ENCODE data around the gene RNF145.
"Not testable (repeated sequence)": the region's sequence is repeated elsewhere in the genome, so short reads cannot be mapped to it uniquely, and the experiment has no call there.

The RNF145 gene

DNA sequence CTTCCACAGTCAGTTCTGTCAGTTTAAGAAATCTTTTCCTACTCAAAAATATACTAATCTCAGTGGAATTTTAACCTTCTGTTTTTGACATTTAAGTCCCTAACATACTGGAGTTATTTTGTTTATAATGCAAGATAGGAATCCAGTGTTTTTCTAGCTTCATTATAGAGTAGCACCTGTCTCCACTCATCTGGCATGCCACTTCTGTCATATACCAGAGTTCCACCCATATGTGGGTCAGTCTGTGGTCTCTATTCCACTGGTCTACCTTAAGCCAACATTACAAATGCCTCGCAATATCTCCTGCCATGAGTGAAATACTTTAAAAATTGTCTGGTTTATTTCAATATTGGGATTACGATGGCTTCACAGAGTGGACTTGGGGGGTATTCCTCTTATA lies 42.9 kb downstream of the RNF145 start:
- Histone ChIP-seq H3K9me3 (ENCODE audit: control insufficient read depth in 1 of 2, low read length in 2 of 2) (no peaks in the 10 kb centered on the region), H3K4me3 (ENCODE audit: low read depth in 1 of 2, low read length in 2 of 2) (no peak overlapping the region), H3K36me3 (ENCODE audit: control insufficient read depth in 1 of 2, insufficient read depth in 2 of 2, low read length in 2 of 2) (peaks cover 2 to 9% of the 10 kb centered on the region in 2 donors), H3K27ac (ENCODE audit: low read depth, low read length) (no peak overlapping the region), H3K9ac (ENCODE audit: low read depth in 1 of 2, low read length in 2 of 2) (no peak overlapping the region), H3K27me3 (ENCODE audit: control insufficient read depth in 1 of 2, insufficient read depth in 2 of 2, low read length in 2 of 2) (no peaks in the 10 kb centered on the region), H3K4me1 (ENCODE audit: control insufficient read depth in 1 of 2, insufficient read depth in 2 of 2, low read length in 2 of 2) (no peaks in the 10 kb centered on the region)

DNA sequence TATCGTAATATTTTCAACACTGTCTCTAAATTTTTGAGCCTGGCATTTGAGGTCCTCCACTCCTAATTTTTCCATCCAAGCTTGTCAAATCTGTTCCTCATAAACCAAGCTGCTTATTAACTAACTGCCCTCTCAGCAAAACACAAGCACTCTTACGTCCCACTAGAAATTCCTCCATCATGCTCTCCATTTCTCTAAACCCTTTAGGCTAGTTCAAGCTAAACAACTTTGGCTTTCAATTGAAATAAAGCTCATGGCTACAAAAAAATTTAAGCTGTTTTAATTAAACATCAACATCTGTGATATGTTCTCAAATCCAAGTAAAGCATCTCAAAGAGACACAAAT lies 45.7 kb downstream of the RNF145 start:
- H3K36me3 ChIP-seq (ENCODE audit: control insufficient read depth in 1 of 2, insufficient read depth in 2 of 2, low read length in 2 of 2), result peaks cover 17 to 32% of the 10 kb centered on the region in 2 donors
- no peaks in the 10 kb centered on the region for H3K27me3 ChIP-seq (ENCODE audit: control insufficient read depth in 1 of 2, insufficient read depth in 2 of 2, low read length in 2 of 2)
- no peak overlapping the region for H3K27ac ChIP-seq (ENCODE audit: low read depth, low read length)
- no peaks in the 10 kb centered on the region for H3K9me3 ChIP-seq (ENCODE audit: control insufficient read depth in 1 of 2, low read length in 2 of 2)
- no peak overlapping the region for H3K4me3 ChIP-seq (ENCODE audit: low read depth in 1 of 2, low read length in 2 of 2)
- H3K4me1 ChIP-seq (ENCODE audit: control insufficient read depth in 1 of 2, insufficient read depth in 2 of 2, low read length in 2 of 2), result no peaks in the 10 kb centered on the region
- H3K9ac ChIP-seq (ENCODE audit: low read depth in 1 of 2, low read length in 2 of 2), result no peak overlapping the region

DNA sequence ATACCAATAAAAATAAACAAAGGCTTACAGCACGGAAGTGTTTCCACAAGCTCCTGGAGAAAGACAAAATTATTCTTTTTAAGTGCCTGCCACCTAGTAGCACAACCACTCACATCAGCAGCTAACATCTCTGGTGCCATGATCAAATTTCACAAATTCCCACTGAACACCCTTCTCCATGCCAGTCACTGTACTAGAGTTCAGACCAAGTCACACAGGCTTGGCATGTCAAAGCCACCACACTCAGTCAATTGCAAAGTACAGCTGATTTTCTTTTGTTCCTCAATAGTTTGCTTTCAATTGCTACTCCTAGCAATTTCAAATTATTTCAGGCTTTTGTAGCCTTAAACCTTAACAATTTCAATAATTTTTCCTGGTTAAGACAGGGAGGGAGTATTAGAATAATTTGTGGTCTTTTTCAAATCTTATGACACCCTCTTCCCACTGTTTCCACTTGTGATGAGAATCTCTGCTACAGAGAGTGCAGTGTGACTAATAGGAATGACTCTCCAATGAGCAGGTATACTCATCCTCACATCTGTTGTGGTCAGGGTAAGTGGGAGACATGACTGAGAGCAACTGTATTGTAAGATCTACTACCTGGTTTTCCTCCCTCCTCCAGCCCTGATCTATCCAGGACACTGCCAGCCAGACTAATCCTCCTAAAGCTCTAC lies 46.2 kb downstream of the RNF145 start:
- Histone ChIP-seq H3K36me3 (ENCODE audit: control insufficient read depth in 1 of 2, insufficient read depth in 2 of 2, low read length in 2 of 2) (peaks cover 17 to 32% of the 10 kb centered on the region in 2 donors), H3K4me1 (ENCODE audit: control insufficient read depth in 1 of 2, insufficient read depth in 2 of 2, low read length in 2 of 2) (no peaks in the 10 kb centered on the region), H3K4me3 (ENCODE audit: low read depth in 1 of 2, low read length in 2 of 2) (no peak overlapping the region), H3K9ac (ENCODE audit: low read depth in 1 of 2, low read length in 2 of 2) (no peak overlapping the region), H3K27me3 (ENCODE audit: control insufficient read depth in 1 of 2, insufficient read depth in 2 of 2, low read length in 2 of 2) (no peaks in the 10 kb centered on the region), H3K27ac (ENCODE audit: low read depth, low read length) (no peak overlapping the region), H3K9me3 (ENCODE audit: control insufficient read depth in 1 of 2, low read length in 2 of 2) (no peaks in the 10 kb centered on the region)

DNA sequence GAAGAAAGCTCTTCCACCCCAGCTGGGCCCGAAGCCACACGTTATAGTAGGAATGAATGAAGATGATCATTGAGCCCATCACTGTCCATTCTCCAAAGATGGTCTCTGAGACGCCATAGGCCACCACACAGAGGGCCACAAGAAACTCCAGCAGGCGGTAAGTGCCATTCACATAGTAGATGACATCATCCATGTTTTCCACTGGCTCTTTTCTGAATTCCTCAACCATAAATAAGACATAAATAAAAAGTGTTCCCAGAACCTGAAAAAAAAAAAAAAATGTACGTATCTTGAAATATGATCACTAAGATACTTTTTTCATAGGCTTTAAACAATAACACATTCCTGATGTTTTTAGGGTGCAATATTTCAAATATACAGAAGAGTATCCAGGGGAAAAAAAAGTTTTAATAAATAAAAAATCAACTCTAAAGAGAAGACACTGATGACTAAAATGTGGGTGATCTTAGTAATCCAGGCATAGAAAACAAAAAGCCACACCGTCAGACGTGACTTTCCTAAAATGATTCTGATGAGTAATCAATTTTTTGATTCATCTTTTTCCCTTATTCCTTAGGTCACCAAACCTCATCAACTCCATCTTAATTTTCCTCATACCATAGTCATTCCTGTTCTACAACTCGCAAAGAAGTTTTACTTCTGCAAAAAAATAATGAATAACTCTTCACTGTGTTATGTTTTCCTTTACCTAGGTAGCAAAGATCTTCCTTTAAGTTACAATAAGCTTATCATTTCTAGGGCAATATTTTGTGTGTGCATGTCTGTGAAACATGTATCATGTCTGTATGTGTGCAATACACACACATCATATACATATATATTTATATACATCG lies 47.8 kb downstream of the RNF145 start:
- no peaks in the 10 kb centered on the region for H3K4me1 ChIP-seq (ENCODE audit: control insufficient read depth in 1 of 2, insufficient read depth in 2 of 2, low read length in 2 of 2)
- no peaks in the 10 kb centered on the region for H3K9me3 ChIP-seq (ENCODE audit: control insufficient read depth in 1 of 2, low read length in 2 of 2)
- H3K27ac ChIP-seq (ENCODE audit: low read depth, low read length), result no peak overlapping the region
- no peak overlapping the region for H3K9ac ChIP-seq (ENCODE audit: low read depth in 1 of 2, low read length in 2 of 2)
- peaks cover 17 to 30% of the 10 kb centered on the region in 2 donors for H3K36me3 ChIP-seq (ENCODE audit: control insufficient read depth in 1 of 2, insufficient read depth in 2 of 2, low read length in 2 of 2)
- no peak overlapping the region for H3K4me3 ChIP-seq (ENCODE audit: low read depth in 1 of 2, low read length in 2 of 2)
- H3K27me3 ChIP-seq (ENCODE audit: control insufficient read depth in 1 of 2, insufficient read depth in 2 of 2, low read length in 2 of 2), result no peaks in the 10 kb centered on the region

DNA sequence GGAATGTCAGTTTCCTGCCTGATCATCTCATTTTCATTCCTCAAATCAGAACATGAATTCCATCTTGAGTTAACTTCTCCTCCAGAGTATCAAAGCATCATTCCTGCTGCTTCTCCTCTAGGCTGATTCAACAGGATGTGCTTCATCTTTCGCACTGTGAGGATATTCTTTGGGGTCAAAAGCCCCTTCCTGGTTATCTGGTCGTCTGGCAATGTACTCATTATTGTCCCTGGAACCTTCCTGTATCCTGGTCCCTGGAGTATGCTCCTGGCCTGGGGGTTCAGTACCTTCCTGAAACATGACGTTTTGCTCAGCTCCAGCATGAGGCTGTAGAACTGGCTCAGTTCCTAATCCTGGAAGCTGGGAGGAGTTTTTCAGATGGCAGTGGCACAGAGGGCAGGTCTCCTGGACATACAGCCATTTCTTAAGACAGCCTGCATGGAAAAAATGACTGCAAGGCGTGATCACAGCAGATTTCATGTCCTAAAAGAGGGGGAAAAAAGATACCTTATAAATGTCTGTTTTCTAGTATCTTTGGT lies 50.7 kb downstream of the RNF145 start:
- H3K36me3 ChIP-seq (ENCODE audit: control insufficient read depth in 1 of 2, insufficient read depth in 2 of 2, low read length in 2 of 2), result peaks cover 14 to 27% of the 10 kb centered on the region in 2 donors
- H3K27ac ChIP-seq (ENCODE audit: low read depth, low read length); H3K9me3 ChIP-seq (ENCODE audit: control insufficient read depth in 1 of 2, low read length in 2 of 2); H3K4me3 ChIP-seq (ENCODE audit: low read depth in 1 of 2, low read length in 2 of 2); H3K9ac ChIP-seq (ENCODE audit: low read depth in 1 of 2, low read length in 2 of 2); H3K4me1 ChIP-seq (ENCODE audit: control insufficient read depth in 1 of 2, insufficient read depth in 2 of 2, low read length in 2 of 2); H3K27me3 ChIP-seq (ENCODE audit: control insufficient read depth in 1 of 2, insufficient read depth in 2 of 2, low read length in 2 of 2): not testable (repeated sequence)

DNA sequence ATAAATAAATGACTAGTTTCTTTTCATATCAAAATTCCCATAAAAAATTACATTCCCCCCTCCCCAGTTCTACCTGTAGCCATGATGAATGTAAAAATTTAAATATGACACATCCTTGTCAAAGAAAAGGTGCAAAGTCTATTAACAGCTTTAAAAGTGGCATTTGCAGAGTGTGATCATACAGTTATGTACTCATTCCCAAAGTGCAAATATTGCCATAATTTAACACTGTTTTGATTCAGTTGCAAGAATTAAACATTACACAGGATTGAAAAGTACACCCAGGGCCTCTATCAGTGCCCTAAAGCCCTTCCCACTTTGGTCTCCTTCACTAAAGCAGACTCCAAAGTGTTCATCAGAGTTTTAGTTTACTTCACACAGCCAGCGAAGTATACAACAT lies 51.8 kb downstream of the RNF145 start:
- no peaks in the 10 kb centered on the region for H3K27me3 ChIP-seq (ENCODE audit: control insufficient read depth in 1 of 2, insufficient read depth in 2 of 2, low read length in 2 of 2)
- no peak overlapping the region for H3K4me3 ChIP-seq (ENCODE audit: low read depth in 1 of 2, low read length in 2 of 2)
- H3K9ac ChIP-seq (ENCODE audit: low read depth in 1 of 2, low read length in 2 of 2), result no peak overlapping the region
- H3K4me1 ChIP-seq (ENCODE audit: control insufficient read depth in 1 of 2, insufficient read depth in 2 of 2, low read length in 2 of 2), result no peaks in the 10 kb centered on the region
- peaks cover 14 to 23% of the 10 kb centered on the region in 2 donors for H3K36me3 ChIP-seq (ENCODE audit: control insufficient read depth in 1 of 2, insufficient read depth in 2 of 2, low read length in 2 of 2)
- no peaks in the 10 kb centered on the region for H3K9me3 ChIP-seq (ENCODE audit: control insufficient read depth in 1 of 2, low read length in 2 of 2)
- no peak overlapping the region for H3K27ac ChIP-seq (ENCODE audit: low read depth, low read length)

DNA sequence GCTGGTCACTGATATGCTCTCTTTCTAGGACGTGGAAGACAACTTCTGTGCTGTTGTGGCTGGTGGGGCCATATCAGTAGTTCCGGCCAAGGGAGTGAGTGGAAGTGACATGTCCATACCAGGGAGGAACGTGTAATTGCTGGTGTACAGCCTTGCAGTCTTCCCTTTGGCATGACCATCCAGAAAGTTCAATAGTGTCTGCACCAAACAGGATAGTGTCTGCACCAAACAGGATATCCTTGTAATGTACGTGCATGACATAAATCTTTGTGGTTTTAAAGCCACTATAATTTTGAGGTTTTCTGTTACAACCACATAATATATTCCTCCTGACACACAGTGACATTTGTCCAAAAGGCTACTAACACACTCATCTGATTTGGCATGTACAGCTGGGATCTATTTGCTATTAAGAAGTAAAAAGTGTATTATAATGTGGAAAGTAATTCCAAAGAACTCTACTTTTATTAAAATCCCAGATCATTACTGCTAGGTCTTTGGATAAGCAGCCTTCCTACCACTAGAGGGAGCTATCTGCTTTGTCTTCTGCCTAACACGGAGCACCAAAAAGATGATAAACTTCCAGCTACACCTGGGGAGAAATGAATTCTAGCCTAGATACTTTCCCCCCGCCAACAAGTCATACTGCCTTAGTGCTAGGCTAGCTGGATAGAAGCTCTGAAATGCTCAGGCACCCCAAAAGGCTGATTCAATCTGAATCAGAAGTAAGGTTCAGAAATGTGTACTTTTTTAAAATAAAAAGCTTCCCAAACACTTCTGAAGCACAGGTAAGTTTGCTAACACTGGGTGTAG lies 52.7 kb downstream of the RNF145 start:
- Histone ChIP-seq H3K27ac (ENCODE audit: low read depth, low read length) (no peak overlapping the region), H3K9ac (ENCODE audit: low read depth in 1 of 2, low read length in 2 of 2) (no peak overlapping the region), H3K9me3 (ENCODE audit: control insufficient read depth in 1 of 2, low read length in 2 of 2) (no peaks in the 10 kb centered on the region), H3K4me1 (ENCODE audit: control insufficient read depth in 1 of 2, insufficient read depth in 2 of 2, low read length in 2 of 2) (no peaks in the 10 kb centered on the region), H3K27me3 (ENCODE audit: control insufficient read depth in 1 of 2, insufficient read depth in 2 of 2, low read length in 2 of 2) (no peaks in the 10 kb centered on the region), H3K4me3 (ENCODE audit: low read depth in 1 of 2, low read length in 2 of 2) (no peak overlapping the region), H3K36me3 (ENCODE audit: control insufficient read depth in 1 of 2, insufficient read depth in 2 of 2, low read length in 2 of 2) (peaks cover 14 to 23% of the 10 kb centered on the region in 2 donors)

DNA sequence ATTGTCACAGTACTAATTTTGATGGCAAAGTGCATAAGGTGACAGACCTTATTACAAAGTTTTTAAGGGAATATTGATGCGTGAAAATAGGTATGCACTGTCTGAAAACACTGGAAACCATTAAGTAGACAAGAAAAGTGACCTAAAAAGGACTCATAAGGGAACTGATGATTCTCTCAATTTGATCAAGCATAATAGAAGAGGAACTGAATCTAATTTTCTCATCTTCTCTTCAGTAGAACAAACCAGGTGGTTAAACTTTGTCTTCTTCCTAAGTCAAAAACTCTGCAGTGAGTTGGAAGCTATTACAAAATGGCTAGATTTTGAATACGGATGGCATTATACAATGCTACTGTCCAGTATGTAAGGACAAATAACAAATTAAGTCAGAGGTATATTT lies 53.4 kb downstream of the RNF145 start:
- Histone ChIP-seq H3K27ac (ENCODE audit: low read depth, low read length) (no peak overlapping the region), H3K36me3 (ENCODE audit: control insufficient read depth in 1 of 2, insufficient read depth in 2 of 2, low read length in 2 of 2) (peaks cover 10 to 18% of the 10 kb centered on the region in 2 donors), H3K4me3 (ENCODE audit: low read depth in 1 of 2, low read length in 2 of 2) (no peak overlapping the region), H3K9ac (ENCODE audit: low read depth in 1 of 2, low read length in 2 of 2) (no peak overlapping the region), H3K4me1 (ENCODE audit: control insufficient read depth in 1 of 2, insufficient read depth in 2 of 2, low read length in 2 of 2) (no peaks in the 10 kb centered on the region), H3K27me3 (ENCODE audit: control insufficient read depth in 1 of 2, insufficient read depth in 2 of 2, low read length in 2 of 2) (no peaks in the 10 kb centered on the region), H3K9me3 (ENCODE audit: control insufficient read depth in 1 of 2, low read length in 2 of 2) (no peaks in the 10 kb centered on the region)

DNA sequence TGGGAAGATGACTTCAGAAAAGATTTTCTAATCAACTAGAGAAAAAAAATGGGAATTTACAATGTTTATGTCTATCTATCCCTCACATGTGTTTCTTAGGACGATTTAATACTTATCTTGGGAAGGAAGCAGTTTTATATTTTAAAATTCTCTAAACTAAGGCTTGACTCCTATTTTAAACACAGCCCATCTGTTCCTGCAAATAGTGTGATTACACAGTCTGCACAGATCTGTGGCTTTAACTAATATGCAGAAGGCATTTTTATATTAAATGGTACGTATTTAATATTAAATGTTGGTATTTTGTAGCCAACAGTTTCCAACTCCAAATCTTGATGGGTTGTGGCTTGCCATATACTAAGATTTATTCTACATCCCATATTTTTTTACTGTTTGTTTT lies 56.5 kb downstream of the RNF145 start:
- Histone ChIP-seq H3K27me3 (ENCODE audit: control insufficient read depth in 1 of 2, insufficient read depth in 2 of 2, low read length in 2 of 2) (no peaks in the 10 kb centered on the region), H3K27ac (ENCODE audit: low read depth, low read length) (no peak overlapping the region)

DNA sequence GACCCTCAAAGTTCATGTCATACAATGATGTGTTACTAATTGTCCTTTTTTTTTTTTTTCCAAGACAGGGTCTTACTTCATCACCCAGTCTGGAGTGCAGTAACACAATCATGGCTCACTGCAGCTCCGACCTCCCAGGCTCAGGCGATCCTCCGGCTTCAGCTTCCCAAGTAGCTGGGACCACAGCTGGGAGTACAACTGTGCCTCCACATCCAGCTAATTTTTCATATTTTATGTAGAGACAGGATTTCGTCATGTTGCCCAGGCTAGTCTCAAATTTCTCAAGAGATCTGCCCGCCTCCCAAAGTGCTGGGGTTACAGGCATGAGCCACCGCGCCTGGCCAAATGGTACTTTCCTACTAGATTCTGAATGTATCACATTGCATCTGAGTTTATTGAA lies 60.3 kb downstream of the RNF145 start:
- no peaks in the 10 kb centered on the region for H3K27me3 ChIP-seq (ENCODE audit: control insufficient read depth in 1 of 2, insufficient read depth in 2 of 2, low read length in 2 of 2)
- H3K9me3 ChIP-seq (ENCODE audit: control insufficient read depth in 1 of 2, low read length in 2 of 2), result no peaks in the 10 kb centered on the region
- H3K9ac ChIP-seq (ENCODE audit: low read depth in 1 of 2, low read length in 2 of 2), result no peak overlapping the region
- H3K4me3 ChIP-seq (ENCODE audit: low read depth in 1 of 2, low read length in 2 of 2), result no peak overlapping the region
- no peaks in the 10 kb centered on the region for H3K36me3 ChIP-seq (ENCODE audit: control insufficient read depth in 1 of 2, insufficient read depth in 2 of 2, low read length in 2 of 2)
- no peak overlapping the region for H3K27ac ChIP-seq (ENCODE audit: low read depth, low read length)
- H3K4me1 ChIP-seq (ENCODE audit: control insufficient read depth in 1 of 2, insufficient read depth in 2 of 2, low read length in 2 of 2), result no peaks in the 10 kb centered on the region

More for the DNA sequence above, 56.5 kb downstream of the RNF145 start:
- Histone ChIP-seq H3K4me1 (ENCODE audit: control insufficient read depth in 1 of 2, insufficient read depth in 2 of 2, low read length in 2 of 2) (no peaks in the 10 kb centered on the region), H3K9ac (ENCODE audit: low read depth in 1 of 2, low read length in 2 of 2) (no peak overlapping the region), H3K36me3 (ENCODE audit: control insufficient read depth in 1 of 2, insufficient read depth in 2 of 2, low read length in 2 of 2) (no peaks in the 10 kb centered on the region), H3K4me3 (ENCODE audit: low read depth in 1 of 2, low read length in 2 of 2) (no peak overlapping the region), H3K9me3 (ENCODE audit: control insufficient read depth in 1 of 2, low read length in 2 of 2) (no peaks in the 10 kb centered on the region)
